Stimulated activated CD8-positive, alpha-beta memory T cell treated with anti-CD3 and anti-CD28 coated beads, Interleukin-12 subunit alpha, Interleukin-12 subunit beta, amount 100 ng/mL, for 24 hours (primary cell): Measurements from ENCODE around the gene TRIP11.

ENCODE experiments used
- DNase-seq: peaks from one replicate; pipeline ENCODE4 v3.0.0-alpha.2; 2020; ENCODE audit errors: extremely low read depth

TRIP11 gene

DNA sequence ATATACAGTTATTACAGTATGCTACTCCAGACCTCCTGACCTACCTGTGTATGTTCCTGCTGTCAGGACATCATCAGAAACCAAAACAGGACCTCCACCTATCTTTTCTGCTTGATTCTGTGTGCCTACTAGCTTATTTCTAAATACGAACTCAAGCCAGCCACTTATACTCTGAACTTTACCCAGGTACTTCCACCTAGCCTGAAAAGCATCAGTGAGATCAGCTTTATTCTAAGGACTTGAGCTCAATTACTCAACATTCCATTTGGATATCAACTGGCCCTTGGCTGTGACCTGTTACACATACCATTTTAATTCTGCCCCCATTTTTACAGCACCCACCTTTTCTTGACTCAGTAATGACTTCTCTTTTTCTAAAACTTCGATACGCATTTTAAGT, 29.2 kb downstream of the TRIP11 start:
- DNase-seq = no peak

DNA sequence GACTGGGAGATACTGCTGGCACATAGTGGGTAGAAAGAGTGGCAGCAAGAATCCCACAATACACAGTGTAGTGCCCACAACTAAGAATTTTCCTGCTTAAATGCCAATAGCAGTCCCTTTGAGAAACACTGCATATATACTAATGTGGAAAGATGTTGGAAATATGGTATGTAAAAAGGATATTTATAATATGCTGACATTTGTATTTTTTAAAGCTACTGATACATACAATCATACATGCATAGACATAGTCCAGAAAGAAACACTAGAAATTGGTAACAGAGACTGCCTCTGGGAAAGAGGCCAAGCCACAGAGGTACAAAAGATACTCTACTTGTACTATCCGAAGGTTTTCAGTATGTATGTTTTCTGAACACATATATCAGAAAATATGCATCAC, 30.3 kb downstream of the TRIP11 start:
- no peak for DNase-seq

DNA sequence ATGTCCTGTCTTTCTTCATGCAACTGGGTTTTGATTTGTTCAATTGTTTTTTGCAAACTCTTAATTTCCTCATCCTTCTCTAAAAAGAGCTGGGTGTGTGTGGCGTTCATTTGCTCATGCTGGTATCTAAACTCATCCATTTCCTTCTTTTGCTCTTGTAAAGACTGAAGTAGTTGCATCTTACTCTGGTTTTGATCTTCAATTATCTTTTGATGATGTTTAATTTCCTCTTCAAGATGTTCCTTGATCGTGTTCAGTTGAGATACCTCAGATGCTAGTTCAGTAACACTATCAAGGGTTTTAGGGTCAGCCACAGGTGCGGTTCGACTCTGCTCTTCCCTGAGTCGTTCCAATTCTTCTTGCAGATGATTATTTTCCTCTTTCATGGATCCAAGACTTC, 34.8 kb downstream of the TRIP11 start:
- no peak for DNase-seq

GRCh38 chr14:92004062-92004461, 35.8 kb downstream of the TRIP11 start:
- no peak for DNase-seq

DNA sequence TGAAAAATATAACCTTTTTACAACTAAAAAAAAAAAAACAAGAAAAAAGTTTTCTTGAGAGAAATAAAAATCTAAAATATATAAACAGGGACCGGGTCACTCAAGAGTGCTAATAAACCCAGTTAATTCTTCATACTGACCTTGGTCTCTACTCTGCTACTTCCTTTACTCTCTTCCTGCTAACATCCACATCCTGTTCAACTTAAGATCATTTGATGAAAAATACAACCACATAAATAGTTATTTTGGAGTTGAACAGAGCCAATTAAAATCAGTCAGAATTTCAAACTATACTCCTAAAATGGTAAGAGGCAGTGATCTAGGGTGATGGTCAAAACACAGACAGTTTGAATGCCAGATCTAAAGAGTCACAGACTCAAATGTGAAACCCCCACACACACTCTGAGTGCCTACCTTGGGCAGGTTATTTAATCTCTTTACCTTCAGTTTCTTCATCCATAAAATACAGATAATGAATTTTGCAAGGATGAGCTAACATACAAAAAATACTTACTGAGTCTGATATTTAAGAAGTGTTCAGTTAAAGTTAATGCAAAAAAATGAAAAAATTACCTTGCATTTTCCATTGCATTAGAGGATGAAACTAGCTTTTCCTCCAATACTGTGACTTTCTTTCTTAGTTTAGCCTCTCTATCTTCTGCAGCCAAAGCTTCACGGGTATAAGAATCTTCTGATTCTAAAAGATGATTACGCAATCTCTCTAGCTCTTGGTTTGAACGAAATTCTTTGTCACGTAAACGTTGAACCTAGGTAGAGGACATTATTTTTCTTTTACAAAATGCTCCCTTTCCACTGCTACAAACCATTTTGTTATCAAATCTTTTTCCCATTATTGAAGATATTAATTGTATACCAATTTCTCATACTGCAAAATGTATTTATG, 40.9 kb downstream of the TRIP11 start:
- DNase-seq = no peak

- no peak for DNase-seq
These were observed 42.4 kb downstream of the TRIP11 start for GRCh38 chr14:91997492-91997891.

GRCh38 chr14:91996948-91997371, 42.9 kb downstream of the TRIP11 start:
- no peak for DNase-seq

GRCh38 chr14:91987192-91987591, 52.7 kb downstream of the TRIP11 start:
- DNase-seq = no peak

GRCh38 chr14:91985521-91986255, 54.2 kb downstream of the TRIP11 start:
- no peak for DNase-seq

GRCh38 chr14:91985008-91985407, 54.9 kb downstream of the TRIP11 start:
- DNase-seq = no peak

DNA sequence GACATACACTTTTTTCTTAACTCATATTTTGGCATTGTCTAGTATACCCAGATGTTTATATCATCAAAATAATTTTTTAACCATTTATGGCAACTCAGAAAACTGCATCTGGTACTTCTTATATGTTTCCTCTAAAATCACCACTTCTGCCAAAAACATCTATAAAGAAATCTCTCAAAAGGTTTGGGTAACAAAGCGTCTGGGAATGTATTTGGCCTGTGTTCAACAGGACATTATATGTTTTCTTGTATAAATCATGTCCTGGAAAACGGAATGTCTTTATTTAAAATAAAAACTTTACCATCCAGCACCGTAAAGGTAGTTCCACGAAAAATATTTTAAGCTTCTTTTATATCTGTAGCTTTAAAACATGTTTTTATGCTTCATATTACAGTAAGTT, 56.3 kb downstream of the TRIP11 start:
- DNase-seq = no peak

GRCh38 chr14:91980157-91980556, 59.7 kb downstream of the TRIP11 start:
- DNase-seq = no peak

DNA sequence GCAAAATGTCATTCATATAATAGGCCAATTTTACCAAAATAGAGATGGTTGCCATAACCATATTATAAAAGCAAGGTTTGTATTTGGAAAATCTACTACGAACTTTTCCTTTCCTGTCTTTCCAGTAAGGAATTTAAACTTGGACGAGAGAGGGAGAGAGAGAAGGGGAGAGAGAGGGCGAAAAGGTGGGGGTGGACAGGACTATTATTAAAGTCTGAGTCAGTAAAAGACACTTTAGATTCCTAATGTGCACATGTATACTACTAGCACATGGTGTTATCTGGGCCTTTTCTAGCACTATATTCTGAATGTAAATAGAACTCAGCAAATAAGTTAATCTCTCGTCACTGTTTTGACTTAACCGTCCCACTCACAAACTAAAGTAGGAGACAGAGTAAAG, 62.0 kb downstream of the TRIP11 start:
- DNase-seq = no peak

DNA sequence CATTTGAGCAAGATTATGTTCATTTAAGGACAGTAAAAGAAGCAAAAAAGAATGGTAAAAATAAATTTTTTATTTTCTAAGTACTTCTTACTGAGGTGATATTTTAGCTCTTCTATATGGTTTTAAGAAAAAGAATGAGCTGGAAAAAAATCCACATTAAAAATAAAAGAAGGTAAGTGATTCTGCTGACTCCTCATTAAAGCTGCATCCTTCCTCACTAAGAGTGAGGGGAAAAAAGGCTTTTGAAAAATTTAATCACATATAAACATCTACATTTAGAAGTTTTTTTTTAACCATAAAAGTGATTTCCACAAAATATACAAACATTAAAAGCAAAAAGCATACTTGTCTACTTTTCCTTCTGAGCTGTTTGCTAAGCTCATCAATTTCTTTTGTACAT, 64.1 kb downstream of the TRIP11 start:
- no peak for DNase-seq

DNA sequence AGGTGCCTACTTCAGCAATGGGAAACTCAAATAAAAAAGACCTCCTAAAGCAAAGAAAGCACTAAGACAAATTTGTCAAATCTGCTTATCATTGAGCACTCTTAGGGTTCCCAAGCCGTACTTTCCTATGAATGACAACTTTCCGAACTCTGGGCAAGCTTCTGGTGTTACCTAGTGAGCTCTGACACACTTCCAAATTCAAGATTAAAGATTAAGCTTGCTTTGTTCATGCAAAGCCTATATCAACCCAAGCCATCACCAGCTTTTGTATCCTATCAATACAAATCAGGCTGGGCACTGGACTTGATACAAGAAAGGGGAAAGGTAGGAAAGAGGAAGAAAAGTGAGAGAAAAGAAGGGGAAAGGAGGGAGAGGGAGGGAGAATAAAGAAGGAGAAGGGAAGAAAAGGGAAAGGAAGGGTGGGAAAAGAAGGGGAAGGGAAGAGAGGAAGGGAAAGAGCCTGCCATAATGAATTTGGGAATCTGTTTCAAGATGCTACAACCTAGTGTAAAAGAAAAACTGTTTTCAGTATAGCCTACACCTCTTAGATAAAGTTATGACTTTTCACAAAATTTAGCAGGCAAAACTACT, 68.6 kb downstream of the TRIP11 start:
- DNase-seq = no peak

GRCh38 chr14:91968280-91968679, 71.6 kb downstream of the TRIP11 start:
- peak; percentile 10 for DNase-seq

DNA sequence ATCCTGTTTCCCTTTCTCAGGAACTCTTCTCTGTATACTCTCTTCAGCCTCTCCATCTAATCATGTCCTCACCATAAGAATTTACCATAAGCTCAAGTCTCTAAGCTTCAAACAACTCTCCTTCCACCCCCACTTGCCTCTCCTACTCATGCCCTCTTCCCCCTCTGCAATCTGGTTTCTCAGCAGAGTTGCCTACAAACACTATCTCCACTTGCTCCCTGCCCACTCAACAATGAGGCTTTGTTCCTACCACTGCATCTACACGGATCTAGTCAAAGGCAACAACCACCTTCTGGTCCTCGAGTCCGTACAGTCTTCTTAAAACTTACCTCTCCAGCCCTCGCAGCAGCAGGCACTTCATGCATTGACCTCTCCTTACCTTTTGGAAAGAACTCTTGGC, 75.1 kb downstream of the TRIP11 start:
- DNase-seq = no peak

GRCh38 chr14:91964011-91964410, 75.8 kb downstream of the TRIP11 start:
- no peak for DNase-seq

DNA sequence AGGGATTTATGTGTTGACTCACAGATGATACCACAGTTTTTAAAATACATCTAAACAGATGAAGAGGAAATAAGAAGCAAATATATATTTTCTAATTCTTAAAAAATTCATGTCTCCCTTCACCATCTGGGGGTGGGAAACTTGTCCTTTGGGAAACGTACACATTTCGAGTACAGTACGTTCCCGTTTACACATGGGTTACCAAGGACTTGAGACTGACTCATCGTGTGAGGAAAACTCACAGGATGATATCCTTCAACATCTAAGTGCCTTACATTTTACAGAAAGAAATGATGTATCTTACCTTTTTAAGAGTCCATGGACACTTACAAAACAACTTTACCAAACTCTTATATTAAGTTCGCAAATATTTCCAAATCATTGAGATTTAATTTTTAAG, 76.4 kb downstream of the TRIP11 start:
- DNase-seq = no peak

DNA sequence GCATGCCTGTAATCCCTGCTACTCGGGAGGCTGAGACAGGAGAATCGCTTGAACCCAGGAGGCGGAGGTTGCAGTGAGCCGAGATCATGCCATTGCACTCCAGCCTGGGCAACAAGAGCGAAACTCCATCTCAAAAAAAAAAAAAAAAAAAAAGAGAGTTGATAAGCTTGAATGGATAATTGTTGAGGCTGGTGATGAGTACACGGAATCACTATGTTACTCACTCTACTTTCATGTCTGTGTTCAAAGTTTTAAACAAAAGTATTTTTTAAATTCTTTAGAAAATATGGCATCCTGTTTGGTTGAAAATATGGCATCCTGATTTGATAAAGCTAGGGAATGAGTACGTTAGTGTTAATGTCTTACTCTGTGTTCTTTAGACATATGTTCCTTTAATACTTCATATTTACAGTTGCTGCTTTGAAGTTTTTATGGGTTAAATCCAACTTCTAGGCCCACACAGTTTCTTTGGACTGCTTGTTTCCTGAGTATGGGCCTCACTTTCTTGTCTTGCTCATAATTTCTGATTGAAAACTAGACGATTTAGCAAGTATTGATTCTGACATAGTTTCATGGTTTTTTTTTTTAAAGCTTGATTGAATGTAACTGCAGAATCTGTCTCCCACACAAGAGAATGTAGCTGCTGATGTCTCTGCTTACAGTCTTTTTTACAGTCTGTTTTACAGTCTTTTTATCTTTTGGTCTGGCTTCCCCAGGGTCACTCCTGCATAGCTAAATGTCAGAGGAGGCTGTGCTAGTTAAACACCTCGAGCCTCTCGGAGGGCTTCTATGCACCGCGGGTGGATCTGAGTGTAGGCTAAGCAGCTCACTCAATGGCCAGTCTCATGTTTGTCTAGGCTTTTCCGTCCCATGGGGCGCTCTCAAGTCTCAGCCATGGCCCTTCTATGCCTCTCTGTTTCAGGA, 78.3 kb downstream of the TRIP11 start:
- DNase-seq = no peak

DNA sequence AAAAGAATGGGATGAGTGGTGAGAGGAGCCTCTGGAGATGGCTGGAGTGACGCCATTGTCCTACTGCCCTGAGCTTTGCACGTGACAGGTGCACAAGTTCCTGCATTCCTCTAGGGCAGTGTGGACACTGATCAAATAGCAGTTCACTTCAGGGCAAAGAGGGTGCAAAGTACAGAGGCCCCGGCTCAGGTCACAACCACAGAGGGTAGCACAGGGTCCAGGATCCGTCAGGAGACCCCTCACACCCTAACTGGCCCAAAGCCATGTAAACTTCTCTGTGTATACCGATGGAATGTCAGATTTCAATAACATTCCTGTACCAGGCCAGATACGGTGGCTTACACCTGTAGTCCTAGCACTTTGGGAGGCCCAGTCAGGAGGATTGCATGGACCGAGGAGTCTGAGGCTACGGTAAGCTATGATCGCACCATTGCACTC, 82.0 kb downstream of the TRIP11 start:
- DNase-seq = no peak

GRCh38 chr14:91956616-91957015, 83.2 kb downstream of the TRIP11 start:
- no peak for DNase-seq
